Left lung (tissue), 10 donors: ENCODE measurements around the gene PTPRN2. TPM values are rescaled to one million over a fixed set of nuclear protein-coding genes. Genes with fewer than 3 reads are reported as not detected.

Experiments used
- ATAC-seq: fragments of 200-7000 bp; cut with Tn5 transposase; one replicate; pipeline ENCODE4 v1.9.1; 2020; ENCODE audit warnings: moderate library complexity
- DNase-seq, 4 donors: peaks; one replicate each; pipeline ENCODE4 v3.0.0-alpha.2; 2013 to 2020
- H3K27ac ChIP-seq, 2 donors: fragments of 200-600 bp; sonication (generic) in 1 of 2; one replicate each; pipeline versions ENCODE4 v1.5.0 to v1.8.0; 2020 to 2021
- H3K27me3 ChIP-seq, 2 donors: fragments of 200-600 bp; sonication (generic) in 1 of 2; one replicate each; pipeline versions ENCODE4 v1.5.0 to v1.8.0; 2020 to 2021
- H3K36me3 ChIP-seq, 2 donors: fragments of 200-600 bp; sonication (generic) in 1 of 2; one replicate each; pipeline versions ENCODE4 v1.5.0 to v1.8.0; 2020 to 2021
- H3K4me1 ChIP-seq, 2 donors: fragments of 200-600 bp; one replicate each; pipeline ENCODE4 v1.8.0; 2021
- H3K4me3 ChIP-seq, 2 donors: fragments of 200-600 bp; sonication (generic) in 1 of 2; one replicate each; pipeline versions ENCODE4 v1.5.0 to v1.8.0; 2020 to 2021; ENCODE audit warnings: mild to moderate bottlenecking in 1 of 2
- H3K9me3 ChIP-seq, 2 donors: fragments of 200-600 bp; sonication (generic) in 1 of 2; one replicate each; pipeline versions ENCODE4 v1.5.0 to v1.8.0; 2020 to 2021
- intact Hi-C, 2 donors: fragments of 100-400 bp; cut with DNase I; formaldehyde crosslinking; loops; one replicate each; pipeline versions ENCODE4 v1.11.2 to v1.14.2; 2022
- polyA plus RNA-seq, 6 donors: library from polyadenylated mRNA; unstranded; fragments of 120-200 nt; gene quantifications; one replicate each; pipeline ENCODE4 v1.2.1, GENCODE V29; 2013; ENCODE audit not compliant: insufficient read length in 6 of 6
- total RNA-seq, 2 donors: library from RNA; stranded (reverse); fragmentation: NEBNext Ultra II Directional; extraction: Animal tissue kit (Norgen Biotek cat#: 25700); gene quantifications; one replicate each; pipeline ENCODE4 v1.2.1, GENCODE V29; 2021
- TF ChIP-seq, protein P1 (sequence below), 2 donors: fragments of 200-600 bp; sonication (generic) in 1 of 2; IDR thresholded peaks; one replicate each; pipeline versions ENCODE4 v1.5.0 to v1.8.0; 2021; ENCODE audit warnings: antibody characterized with exemption in 2 of 2
- donor health status: DM: no; HTN: yes; CAD: no.
- donor health status: DM: no; HTN: no; CAD: no.

Gene PTPRN2
- total and polyA plus RNA-seq, 8 donors: 4.0 to 7.8 (median 6.8) TPM

DNA sequence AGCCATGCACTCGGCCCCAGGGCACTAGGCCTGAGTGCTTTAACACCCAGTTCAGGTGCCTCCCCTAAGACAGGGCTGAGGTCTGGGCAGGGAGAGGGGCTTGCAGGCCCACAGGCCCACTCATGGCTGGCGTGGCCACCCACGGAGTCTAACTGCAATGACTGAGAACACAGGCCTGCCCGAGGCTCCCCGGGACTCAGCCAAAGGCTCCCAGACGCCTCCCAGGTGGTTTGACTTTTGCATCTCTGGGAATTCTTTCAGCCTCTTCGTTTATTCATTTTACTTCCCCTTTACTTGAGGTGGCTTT, 37.3 kb downstream of the PTPRN2 start:
- H3K4me1 ChIP-seq: no peaks in the 10 kb centered on the region
- intact Hi-C loops: no loop called here
- TF ChIP-seq, protein P1, sequence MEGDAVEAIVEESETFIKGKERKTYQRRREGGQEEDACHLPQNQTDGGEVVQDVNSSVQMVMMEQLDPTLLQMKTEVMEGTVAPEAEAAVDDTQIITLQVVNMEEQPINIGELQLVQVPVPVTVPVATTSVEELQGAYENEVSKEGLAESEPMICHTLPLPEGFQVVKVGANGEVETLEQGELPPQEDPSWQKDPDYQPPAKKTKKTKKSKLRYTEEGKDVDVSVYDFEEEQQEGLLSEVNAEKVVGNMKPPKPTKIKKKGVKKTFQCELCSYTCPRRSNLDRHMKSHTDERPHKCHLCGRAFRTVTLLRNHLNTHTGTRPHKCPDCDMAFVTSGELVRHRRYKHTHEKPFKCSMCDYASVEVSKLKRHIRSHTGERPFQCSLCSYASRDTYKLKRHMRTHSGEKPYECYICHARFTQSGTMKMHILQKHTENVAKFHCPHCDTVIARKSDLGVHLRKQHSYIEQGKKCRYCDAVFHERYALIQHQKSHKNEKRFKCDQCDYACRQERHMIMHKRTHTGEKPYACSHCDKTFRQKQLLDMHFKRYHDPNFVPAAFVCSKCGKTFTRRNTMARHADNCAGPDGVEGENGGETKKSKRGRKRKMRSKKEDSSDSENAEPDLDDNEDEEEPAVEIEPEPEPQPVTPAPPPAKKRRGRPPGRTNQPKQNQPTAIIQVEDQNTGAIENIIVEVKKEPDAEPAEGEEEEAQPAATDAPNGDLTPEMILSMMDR (IDR thresholded peaks at IDR 0.05): no peak
- no peak overlapping the region for H3K27ac ChIP-seq
- no peak overlapping the region for H3K4me3 ChIP-seq
- no peaks in the 10 kb centered on the region for H3K36me3 ChIP-seq
- H3K9me3 ChIP-seq: no peaks in the 10 kb centered on the region
- H3K27me3 ChIP-seq: no peaks in the 10 kb centered on the region
- DNase-seq (peak in 1 of 4 donors; percentile 60), ATAC-seq (no peak)

DNA sequence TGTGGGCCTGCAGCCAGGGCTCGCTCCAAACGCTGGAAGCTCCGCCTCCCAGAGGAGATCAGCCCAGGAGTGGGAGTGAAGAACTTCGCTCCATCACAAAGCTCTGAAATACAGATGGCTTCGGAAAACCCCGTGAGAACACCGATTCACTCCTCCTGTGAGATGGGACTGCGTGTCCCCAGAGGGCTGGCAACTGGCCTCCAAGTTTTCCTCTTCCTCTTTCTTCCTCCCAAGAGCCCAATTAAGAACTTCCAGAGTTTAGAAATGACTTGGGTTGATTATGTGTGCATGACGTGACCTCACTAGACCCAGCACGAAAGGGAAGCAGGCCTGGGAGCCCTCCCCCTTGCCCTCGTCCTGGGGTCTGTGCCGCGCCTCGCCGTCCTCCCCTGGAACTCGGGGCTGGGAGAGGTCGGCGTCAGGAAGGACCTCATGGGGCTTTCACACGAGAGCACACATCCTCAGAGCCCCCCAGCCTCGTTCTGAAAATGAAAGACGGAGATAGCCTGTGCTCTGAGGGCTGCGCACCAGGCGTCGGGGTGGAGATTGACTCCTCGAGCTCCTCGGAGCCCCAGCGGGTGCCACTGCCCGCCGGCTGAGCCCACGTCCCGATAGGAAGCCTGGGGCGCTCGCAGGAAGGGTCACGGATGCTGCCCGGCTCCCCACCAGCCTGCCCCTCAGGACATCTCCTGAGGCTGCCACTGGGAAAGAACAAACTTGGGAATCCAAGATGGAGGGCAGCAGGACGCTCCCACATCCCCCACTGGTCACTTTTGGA, 37.8 kb downstream of the PTPRN2 start:
- H3K36me3 ChIP-seq: no peaks in the 10 kb centered on the region
- peak; percentile 80 for ATAC-seq
- no peaks in the 10 kb centered on the region for H3K9me3 ChIP-seq
- no peaks in the 10 kb centered on the region for H3K27me3 ChIP-seq
- no peak overlapping the region for H3K4me3 ChIP-seq
- DNase-seq: peak; percentile 41 to 89 (median 70)
- intact Hi-C loops: no loop called here
- TF ChIP-seq, protein P1 (IDR thresholded peaks at IDR 0.05): no peak
- no peaks in the 10 kb centered on the region for H3K4me1 ChIP-seq
- no peak overlapping the region for H3K27ac ChIP-seq

DNA sequence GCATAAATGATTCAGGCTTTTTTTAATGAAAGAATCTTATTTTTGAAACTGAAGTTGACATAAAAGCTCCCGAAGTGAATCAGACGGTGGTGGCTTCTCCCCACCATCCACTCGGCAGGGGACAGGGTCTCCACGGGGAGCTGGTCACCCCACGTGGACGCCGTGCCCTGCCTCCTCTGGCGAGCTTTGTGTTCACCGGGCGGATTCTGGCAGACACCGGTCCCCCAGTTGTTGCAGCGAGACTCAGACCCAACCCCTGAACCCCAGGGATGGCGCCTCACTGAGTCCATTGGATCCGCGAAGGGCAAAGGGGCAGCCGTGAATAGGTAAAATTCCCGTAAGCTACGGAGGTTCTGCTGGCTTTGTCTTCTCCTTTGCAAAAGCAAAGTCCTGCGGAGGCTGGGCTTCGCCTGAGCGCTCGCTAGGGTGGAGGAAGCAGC, 38.4 kb downstream of the PTPRN2 start:
- Histone ChIP-seq H3K27me3 (no peaks in the 10 kb centered on the region), H3K4me1 (no peaks in the 10 kb centered on the region), H3K9me3 (no peaks in the 10 kb centered on the region), H3K36me3 (no peaks in the 10 kb centered on the region), H3K4me3 (no peak overlapping the region), H3K27ac (no peak overlapping the region)
- DNase-seq (peak in 1 of 4 donors; percentile 77), ATAC-seq (no peak)
- intact Hi-C loops: no loop called here
- TF ChIP-seq, protein P1 (IDR thresholded peaks at IDR 0.05): no peak

DNA sequence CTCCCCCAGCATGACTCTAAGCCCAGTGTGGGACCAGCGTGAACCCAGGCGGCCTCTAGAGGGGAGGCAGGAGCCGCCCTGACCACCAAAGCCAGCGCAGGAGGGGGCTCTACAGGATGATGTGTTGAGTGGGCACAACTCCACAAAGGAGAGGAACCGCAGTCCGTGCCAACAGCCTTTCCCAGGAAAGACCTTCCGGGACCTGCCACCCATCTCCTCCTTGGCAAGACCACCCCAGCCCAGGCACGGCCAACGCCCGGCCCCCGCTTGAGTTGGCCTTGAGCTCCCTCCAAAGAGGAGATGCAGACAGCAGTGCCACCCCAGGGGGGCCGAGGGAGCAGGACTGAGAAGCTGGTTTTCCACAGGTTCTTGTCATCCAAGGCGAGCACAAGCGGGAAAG, 38.9 kb downstream of the PTPRN2 start:
- no peak overlapping the region for H3K4me3 ChIP-seq
- DNase-seq (peak in 1 of 4 donors; percentile 66), ATAC-seq (no peak)
- no peak overlapping the region for H3K27ac ChIP-seq
- H3K4me1 ChIP-seq: no peaks in the 10 kb centered on the region
- no peaks in the 10 kb centered on the region for H3K9me3 ChIP-seq
- TF ChIP-seq, protein P1 (IDR thresholded peaks at IDR 0.05): no peak
- H3K27me3 ChIP-seq: no peaks in the 10 kb centered on the region
- intact Hi-C loops: no loop called here
- no peaks in the 10 kb centered on the region for H3K36me3 ChIP-seq

DNA sequence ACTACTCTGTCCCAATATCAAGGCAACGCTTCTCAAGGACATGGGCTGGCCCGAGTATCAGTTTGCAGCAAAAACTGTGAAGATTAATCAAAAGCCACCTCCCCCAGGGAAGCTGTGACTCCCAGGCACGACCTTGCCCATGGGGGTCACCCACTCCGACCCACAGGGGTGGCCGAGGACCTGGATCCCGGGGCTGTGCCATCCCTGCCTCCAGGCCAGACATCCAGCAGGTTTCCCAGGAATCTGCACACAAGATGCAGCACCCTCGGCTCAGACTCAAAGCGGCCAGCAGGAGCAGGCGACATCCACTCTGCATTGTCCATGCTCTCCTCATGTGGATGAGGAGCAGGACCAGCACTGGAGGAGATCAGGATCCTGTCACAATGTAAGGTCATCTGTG, 39.8 kb downstream of the PTPRN2 start:
- Histone ChIP-seq H3K4me1 (no peaks in the 10 kb centered on the region), H3K4me3 (no peak overlapping the region), H3K36me3 (no peaks in the 10 kb centered on the region), H3K27me3 (no peaks in the 10 kb centered on the region), H3K27ac (no peak overlapping the region), H3K9me3 (no peaks in the 10 kb centered on the region)
- intact Hi-C loops: no loop called here
- peak in 1 of 4 donors; percentile 58 for DNase-seq
- TF ChIP-seq, protein P1 (IDR thresholded peaks at IDR 0.05): no peak
- no peak for ATAC-seq
